HG02571 (cell line): ENCODE measurements around the gene SPATA13.

Experiments used
- ATAC-seq: cut with Tn5 transposase; IDR thresholded peaks from one replicate; pipeline ENCODE4 v1.9.1; 2021; ENCODE audit warnings: mild to moderate bottlenecking, moderate library complexity; ENCODE audit not compliant: unreplicated experiment

SPATA13 gene

GRCh38 chr13:24166561-24166960 lies 6.0 kb downstream of the SPATA13 start:
- ATAC-seq, result no peak

- no peak for ATAC-seq
These were observed 7.3 kb downstream of the SPATA13 start for GRCh38 chr13:24167666-24168391.

- ATAC-seq, result no peak
These were observed 7.9 kb downstream of the SPATA13 start for GRCh38 chr13:24168392-24168750.

GRCh38 chr13:24168979-24169378 lies 8.5 kb downstream of the SPATA13 start:
- ATAC-seq, result no peak

- no peak for ATAC-seq
These were observed 11.6 kb downstream of the SPATA13 start for GRCh38 chr13:24172071-24172470.

- ATAC-seq, result no peak
These were observed 13.3 kb downstream of the SPATA13 start for GRCh38 chr13:24173795-24174194.

GRCh38 chr13:24175847-24176246 lies 15.3 kb downstream of the SPATA13 start:
- no peak for ATAC-seq

GRCh38 chr13:24176351-24177101 lies 16.0 kb downstream of the SPATA13 start:
- ATAC-seq, result no peak

- ATAC-seq, result no peak
These were observed 18.4 kb downstream of the SPATA13 start for GRCh38 chr13:24178847-24179485.

GRCh38 chr13:24179486-24179850 lies 18.9 kb downstream of the SPATA13 start:
- ATAC-seq, result no peak

- no peak for ATAC-seq
These were observed 20.3 kb downstream of the SPATA13 start for GRCh38 chr13:24180750-24181377.

GRCh38 chr13:24181991-24182702 lies 21.6 kb downstream of the SPATA13 start:
- ATAC-seq, result no peak

- ATAC-seq, result no peak
These were observed 22.2 kb downstream of the SPATA13 start for GRCh38 chr13:24182703-24183081.

- no peak for ATAC-seq
These were observed 23.2 kb downstream of the SPATA13 start for GRCh38 chr13:24183741-24184182.

GRCh38 chr13:24184265-24184841 lies 23.8 kb downstream of the SPATA13 start:
- ATAC-seq, result no peak

GRCh38 chr13:24184882-24185281 lies 24.4 kb downstream of the SPATA13 start:
- ATAC-seq, result no peak

GRCh38 chr13:24185591-24186232 lies 25.2 kb downstream of the SPATA13 start:
- no peak for ATAC-seq

- no peak for ATAC-seq
These were observed 26.7 kb downstream of the SPATA13 start for GRCh38 chr13:24187185-24187584.

GRCh38 chr13:24192057-24192810 lies 31.7 kb downstream of the SPATA13 start:
- ATAC-seq, result no peak
